GM21526 (cell line): ENCODE measurements around the gene MED16.
"Not testable (repeated sequence)": the region's sequence is repeated elsewhere in the genome, so short reads cannot be mapped to it uniquely, and the experiment has no call there.

Source experiments
- ATAC-seq: cut with Tn5 transposase; IDR thresholded peaks from one replicate; pipeline ENCODE4 v1.9.1; 2021; ENCODE audit warnings: moderate library complexity; ENCODE audit not compliant: unreplicated experiment, low FRiP score

Gene MED16

GRCh38 chr19:840519-841206 is 52.3 kb downstream of the MED16 start, which contains the start of gene PRTN3:
PRTN3 (plus strand) TSS chr19:840999; CDS start chr19:841009, 10 bp downstream.
- no peak for ATAC-seq

DNA sequence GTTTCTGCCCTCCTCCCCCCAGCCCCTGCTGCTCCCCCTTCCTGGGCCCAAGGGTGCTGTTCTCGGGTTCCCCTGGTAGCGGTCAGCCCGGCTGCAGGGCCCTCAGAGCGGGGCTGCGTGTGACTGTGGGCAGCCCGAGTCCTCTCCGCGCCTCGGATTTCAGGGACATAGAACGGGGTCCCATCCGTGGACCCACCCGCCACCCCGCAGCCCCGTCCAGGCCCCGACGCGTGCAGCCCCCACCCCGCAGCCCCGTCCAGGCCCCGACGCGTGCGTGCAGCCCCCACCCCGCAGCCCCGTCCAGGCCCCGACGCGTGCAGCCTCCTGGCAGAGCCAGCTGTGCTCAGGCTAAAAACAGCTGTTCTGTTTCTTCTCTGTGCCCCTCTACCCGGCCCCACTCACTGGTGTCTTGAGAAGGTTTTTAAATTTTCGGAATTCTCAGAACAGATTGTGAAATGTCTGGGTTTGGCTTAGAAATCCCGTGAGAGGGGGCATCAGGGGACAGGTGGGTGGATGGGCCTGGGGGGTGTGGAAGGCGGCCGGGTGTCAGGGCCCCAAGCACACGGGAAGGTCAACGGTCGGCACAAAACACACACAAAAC is 57.7 kb downstream of the MED16 start:
- ATAC-seq = no peak

- no peak for ATAC-seq
Measured at GRCh38 chr19:834216-834615, 58.8 kb downstream of the MED16 start.

DNA sequence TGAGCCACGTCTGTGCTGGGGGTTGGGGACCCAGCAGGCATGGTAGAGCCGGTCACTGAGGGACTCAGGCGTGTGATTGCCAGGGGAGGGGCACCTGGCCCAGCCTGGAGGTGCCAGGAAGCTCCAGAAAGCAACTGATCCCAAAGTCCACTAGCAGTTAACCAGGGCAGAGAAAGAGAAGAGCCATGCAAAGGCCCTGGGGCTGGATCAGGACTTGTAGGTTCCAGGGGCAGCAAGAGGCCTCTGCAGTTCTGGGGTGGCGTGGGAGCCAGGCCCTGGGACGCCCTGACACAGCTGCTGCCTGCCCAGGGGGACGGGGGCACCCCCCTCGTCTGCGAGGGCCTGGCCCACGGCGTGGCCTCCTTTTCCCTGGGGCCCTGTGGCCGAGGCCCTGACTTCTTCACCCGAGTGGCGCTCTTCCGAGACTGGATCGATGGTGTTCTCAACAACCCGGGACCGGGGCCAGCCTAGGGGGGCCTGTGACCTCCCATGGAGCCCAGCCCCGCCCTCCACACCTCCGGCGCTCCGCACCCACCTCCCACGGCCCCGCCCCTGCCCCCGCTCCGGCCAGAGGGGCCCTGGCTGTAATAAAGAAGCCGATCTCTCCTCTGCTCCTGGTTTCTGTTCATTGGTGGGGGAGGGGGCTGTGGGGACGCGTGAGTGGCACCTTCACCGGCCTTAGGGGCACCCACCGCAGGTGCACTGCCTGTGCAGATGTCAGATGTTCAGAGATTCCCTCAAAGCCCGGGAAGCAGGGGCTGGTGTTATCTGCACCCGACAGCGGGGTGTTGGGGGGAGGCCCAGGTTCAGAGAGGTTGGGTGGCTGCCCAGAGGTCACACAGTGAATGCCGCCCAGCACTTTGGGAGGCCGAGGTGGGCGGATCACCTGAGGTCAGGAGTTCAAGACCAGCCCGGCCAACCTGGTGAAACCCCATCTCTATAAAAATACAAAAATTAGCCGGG is 61.3 kb downstream of the MED16 start:
- no peak for ATAC-seq

- ATAC-seq = no peak
Measured at GRCh38 chr19:829129-829758, 63.7 kb downstream of the MED16 start.

DNA sequence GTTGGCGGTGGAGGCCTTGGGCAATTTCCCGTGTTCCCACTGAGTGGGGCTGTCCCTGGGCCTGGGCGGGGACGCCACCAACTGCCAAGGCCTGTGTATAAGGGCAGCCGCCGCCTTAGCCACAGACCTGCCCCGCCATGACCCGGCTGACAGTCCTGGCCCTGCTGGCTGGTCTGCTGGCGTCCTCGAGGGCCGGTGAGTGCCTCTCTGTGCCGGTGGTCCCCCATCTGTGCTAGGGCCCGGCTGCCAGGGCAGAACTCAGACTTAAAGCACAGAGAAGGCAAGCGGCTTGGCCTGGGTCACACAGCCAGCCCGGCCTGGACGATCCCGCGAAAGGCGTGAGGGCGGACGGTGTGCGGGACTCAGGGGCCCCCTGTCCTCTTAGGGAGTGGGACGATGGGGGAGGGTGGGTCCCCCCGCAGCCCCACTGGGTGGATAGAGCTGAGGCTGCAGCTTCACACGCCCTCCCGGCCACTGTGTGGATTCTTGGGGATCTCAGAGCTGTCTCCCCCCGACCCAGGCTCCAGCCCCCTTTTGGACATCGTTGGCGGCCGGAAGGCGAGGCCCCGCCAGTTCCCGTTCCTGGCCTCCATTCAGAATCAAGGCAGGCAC is 65.2 kb downstream of the MED16 start, which contains the start of gene AZU1:
Gene AZU1, plus strand, starts transcription at position 128 of the 612 bp plus-strand sequence. Its CDS starts 10 bp downstream, at position 138.
- no peak for ATAC-seq

DNA sequence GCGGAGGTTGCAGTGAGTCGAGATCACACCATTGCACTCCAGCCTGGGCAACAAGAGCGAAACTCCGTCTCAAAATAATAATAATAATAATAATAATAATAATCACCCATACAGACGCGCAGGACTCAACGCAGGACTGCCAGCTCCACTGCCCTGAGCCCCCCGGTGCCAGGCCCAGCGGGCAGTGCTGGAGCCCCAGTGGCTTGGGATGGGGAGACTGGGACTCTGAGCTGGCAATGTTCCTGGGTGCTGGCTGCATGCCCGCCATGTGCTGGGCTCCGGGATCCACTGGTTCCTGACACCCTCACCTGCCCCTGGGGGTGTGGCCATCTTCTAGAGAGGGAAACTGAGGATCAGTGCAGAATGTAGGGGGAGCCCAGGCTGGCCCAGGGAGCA is 65.7 kb downstream of the MED16 start:
- ATAC-seq = no peak

GRCh38 chr19:825897-826644 is 66.9 kb downstream of the MED16 start:
- no peak for ATAC-seq

DNA sequence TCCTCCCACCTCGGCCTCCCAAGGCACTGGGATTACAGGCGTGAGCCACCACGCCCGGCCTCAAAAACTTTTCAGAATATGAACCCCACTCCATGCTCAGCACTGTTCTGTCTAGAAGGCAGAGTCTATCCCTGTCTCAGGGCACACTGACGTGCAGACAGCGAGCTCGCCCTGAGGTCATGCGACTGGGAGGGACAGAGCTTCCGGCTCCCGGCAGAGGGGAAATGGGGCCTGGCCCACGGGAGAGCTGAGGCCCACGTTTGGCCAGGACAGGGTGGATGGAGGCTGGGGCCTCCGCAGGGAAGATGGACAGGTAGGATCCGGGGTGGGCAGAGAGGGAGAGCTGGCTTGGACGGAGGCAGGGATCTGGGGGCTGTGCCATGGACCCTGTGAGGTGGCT is 68.1 kb downstream of the MED16 start:
- ATAC-seq = no peak

GRCh38 chr19:823565-824121 is 69.3 kb downstream of the MED16 start:
- ATAC-seq = no peak

GRCh38 chr19:821825-822503 is 71.0 kb downstream of the MED16 start, which contains the start of gene PLPPR3:
PLPPR3 (minus strand) TSS chr19:821955; CDS start chr19:821559, 396 bp downstream.
- ATAC-seq = no peak

- no peak for ATAC-seq
Measured at GRCh38 chr19:821231-821824, 71.7 kb downstream of the MED16 start.

- ATAC-seq = not testable (repeated sequence)
Measured at GRCh38 chr19:820212-820611, 72.8 kb downstream of the MED16 start.
